ENCODE measurements around the gene NELL2. TPM values are rescaled to one million over a fixed set of nuclear protein-coding genes. Genes with fewer than 3 reads are reported as not detected.
A peak's percentile ranks its signal among the peaks of the same experiment; 100 is the strongest.

Gene NELL2
- total and polyA plus RNA-seq, 9 of the 15 experiments (the other 6 are each of a cell fraction or from before 2014, with no cell fraction given) = 0.32 to 1.1 (median 0.53) TPM

DNA sequence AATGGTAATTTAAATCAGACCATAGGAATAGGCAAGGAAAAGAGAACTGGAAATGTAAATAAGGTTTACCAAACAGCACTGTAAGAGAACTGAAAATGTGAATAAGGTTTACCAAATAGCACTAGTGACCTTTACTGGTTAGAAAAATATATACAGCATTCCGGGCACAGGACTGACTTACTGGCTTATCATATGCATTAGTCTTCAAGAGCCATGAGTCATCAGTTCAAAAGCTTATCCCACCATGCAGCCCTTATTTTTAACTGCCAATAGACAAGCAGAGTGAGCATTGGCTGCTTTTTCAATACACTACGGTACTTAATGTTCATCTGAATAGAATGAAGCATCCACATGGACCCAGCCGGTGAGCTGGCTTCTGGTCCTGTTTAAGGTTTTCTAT is 13.0 kb upstream of the NELL2 start (continued):
- TF ChIP-seq JUN (IDR thresholded peaks at IDR 0.05; ENCODE audit: borderline replicate concordance, low read depth, low read length) (peak; percentile 43; the same call in 1 of the 2 replicates), JUN (CRISPR knock-in tag; IDR thresholded peaks at IDR 0.05; ENCODE audit: borderline replicate concordance) (no peak), SRSF9 (IDR thresholded peaks at IDR 0.05; ENCODE audit: borderline replicate concordance, low read depth, low read length) (no peak), MAFG (tag; conservative IDR thresholded peaks at IDR 0.05) (peak; percentile 20; the same call in 1 of the 2 replicates), SMARCE1 (IDR thresholded peaks at IDR 0.05) (peak; percentile 55), HMBOX1 (IDR thresholded peaks at IDR 0.05) (peak; percentile 94), CBX3 (IDR thresholded peaks at IDR 0.05; ENCODE audit: borderline replicate concordance in 1 of 2, low read length in 2 of 2) (peak in 1 of 2 experiments; percentile 48; a peak in 1 of 3 replicates), ZNF316 (IDR thresholded peaks at IDR 0.05) (0 out of 2 replicates have a peak, but pooled peaks have one; percentile 15), CBFA2T3 (IDR thresholded peaks at IDR 0.05) (peak; percentile 84), ARID3B (CRISPR knock-in tag; IDR thresholded peaks at IDR 0.05; ENCODE audit: borderline replicate concordance) (no peak), C11orf30 (IDR thresholded peaks at IDR 0.05; ENCODE audit: low read depth) (peak; percentile 50), TCF3 (CRISPR knock-in tag; IDR thresholded peaks at IDR 0.05) (peak; percentile 82), TAL1 (IDR thresholded peaks at IDR 0.05) (peak; percentile 71), POLR2AphosphoS5 (IDR thresholded peaks at IDR 0.05; ENCODE audit: control insufficient read depth, insufficient read depth, low read depth, low read length) (peak; percentile 46; the same call in 1 of the 2 replicates), ATF3 (IDR thresholded peaks at IDR 0.05) (peak; percentile 81), ATF3 (CRISPR knock-in tag; conservative IDR thresholded peaks at IDR 0.05) (0 out of 2 replicates have a peak, but pooled peaks have one; percentile 41), E2F1 (CRISPR knock-in tag; IDR thresholded peaks at IDR 0.05) (0 out of 2 replicates have a peak, but pooled peaks have one; percentile 24), TRIM24 (IDR thresholded peaks at IDR 0.05) (peak; percentile 48 to 56; a peak in 3 of 4 replicates)
- TF ChIP-seq, protein P1, sequence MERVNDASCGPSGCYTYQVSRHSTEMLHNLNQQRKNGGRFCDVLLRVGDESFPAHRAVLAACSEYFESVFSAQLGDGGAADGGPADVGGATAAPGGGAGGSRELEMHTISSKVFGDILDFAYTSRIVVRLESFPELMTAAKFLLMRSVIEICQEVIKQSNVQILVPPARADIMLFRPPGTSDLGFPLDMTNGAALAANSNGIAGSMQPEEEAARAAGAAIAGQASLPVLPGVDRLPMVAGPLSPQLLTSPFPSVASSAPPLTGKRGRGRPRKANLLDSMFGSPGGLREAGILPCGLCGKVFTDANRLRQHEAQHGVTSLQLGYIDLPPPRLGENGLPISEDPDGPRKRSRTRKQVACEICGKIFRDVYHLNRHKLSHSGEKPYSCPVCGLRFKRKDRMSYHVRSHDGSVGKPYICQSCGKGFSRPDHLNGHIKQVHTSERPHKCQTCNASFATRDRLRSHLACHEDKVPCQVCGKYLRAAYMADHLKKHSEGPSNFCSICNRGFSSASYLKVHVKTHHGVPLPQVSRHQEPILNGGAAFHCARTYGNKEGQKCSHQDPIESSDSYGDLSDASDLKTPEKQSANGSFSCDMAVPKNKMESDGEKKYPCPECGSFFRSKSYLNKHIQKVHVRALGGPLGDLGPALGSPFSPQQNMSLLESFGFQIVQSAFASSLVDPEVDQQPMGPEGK (CRISPR knock-in tag; IDR thresholded peaks at IDR 0.05; ENCODE audit: borderline replicate concordance) = no peak
- TF ChIP-seq, protein P2, sequence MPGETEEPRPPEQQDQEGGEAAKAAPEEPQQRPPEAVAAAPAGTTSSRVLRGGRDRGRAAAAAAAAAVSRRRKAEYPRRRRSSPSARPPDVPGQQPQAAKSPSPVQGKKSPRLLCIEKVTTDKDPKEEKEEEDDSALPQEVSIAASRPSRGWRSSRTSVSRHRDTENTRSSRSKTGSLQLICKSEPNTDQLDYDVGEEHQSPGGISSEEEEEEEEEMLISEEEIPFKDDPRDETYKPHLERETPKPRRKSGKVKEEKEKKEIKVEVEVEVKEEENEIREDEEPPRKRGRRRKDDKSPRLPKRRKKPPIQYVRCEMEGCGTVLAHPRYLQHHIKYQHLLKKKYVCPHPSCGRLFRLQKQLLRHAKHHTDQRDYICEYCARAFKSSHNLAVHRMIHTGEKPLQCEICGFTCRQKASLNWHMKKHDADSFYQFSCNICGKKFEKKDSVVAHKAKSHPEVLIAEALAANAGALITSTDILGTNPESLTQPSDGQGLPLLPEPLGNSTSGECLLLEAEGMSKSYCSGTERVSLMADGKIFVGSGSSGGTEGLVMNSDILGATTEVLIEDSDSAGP (CRISPR knock-in tag; IDR thresholded peaks at IDR 0.05) = no peak

Measured in K562 (cell line).